GM12891 (cell line): ENCODE measurements around the gene STAT1.

Experiments used
- PAX5 ChIP-seq: IDR thresholded peaks from 2 replicates; pipeline ENCODE4 v1.6.1; 2011; ENCODE audit warnings: low read length, moderate library complexity, mild to moderate bottlenecking; ENCODE audit not compliant: insufficient read depth, severe bottlenecking
- POLR2A ChIP-seq: IDR thresholded peaks from 2 replicates; pipeline ENCODE4 v1.6.1; 2011; ENCODE audit warnings: low read depth, low read length, control low read depth
- POLR2AphosphoS5 ChIP-seq: IDR thresholded peaks from 2 replicates; pipeline ENCODE4 v1.6.1; 2011; ENCODE audit warnings: low read depth, low read length, control low read depth
- POU2F2 ChIP-seq: IDR thresholded peaks from 2 replicates; pipeline ENCODE4 v1.6.1; 2011; ENCODE audit warnings: low read depth, mild to moderate bottlenecking, control low read depth, low read length, moderate library complexity
- SPI1 ChIP-seq: IDR thresholded peaks from 2 replicates; pipeline ENCODE4 v1.6.1; 2011; ENCODE audit warnings: low read depth, low read length, control low read depth
- TAF1 ChIP-seq: IDR thresholded peaks from 2 replicates; pipeline ENCODE4 v1.6.1; 2011; ENCODE audit warnings: low read depth, low read length, control low read depth

DNA sequence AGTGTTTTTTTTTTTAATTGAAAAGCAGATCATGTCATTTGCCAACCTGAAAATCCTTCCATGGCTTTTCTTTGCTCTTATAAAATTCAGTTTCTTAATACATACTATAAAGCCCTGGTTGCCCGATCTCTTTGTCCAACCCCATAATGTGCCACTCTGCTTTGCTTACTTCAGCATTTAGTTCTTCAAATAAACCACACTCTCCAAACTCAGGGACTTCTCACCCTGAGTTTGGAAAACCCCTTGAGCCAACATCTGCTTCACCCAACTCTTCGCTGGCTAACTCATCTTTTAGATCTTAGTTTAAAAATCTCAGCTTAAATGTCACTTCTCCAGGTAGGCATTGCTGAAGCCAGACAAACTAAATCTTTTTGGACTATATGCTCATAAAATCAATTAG lies 1.3 kb upstream of the STAT1 start:
- TF ChIP-seq POLR2AphosphoS5 (no peak), POLR2A (no peak), TAF1 (no peak), POU2F2 (no peak), SPI1 (no peak), PAX5 (no peak)
